Dedifferentiated amniotic fluid mesenchymal stem cell (primary cell): ENCODE data around the gene TTLL11.

Experiments used
- DNase-seq: peaks from one replicate; pipeline ENCODE4 v3.0.0-alpha.2; 2016; ENCODE audit errors: extremely low spot score

TTLL11 gene

GRCh38 chr9:121830441-121831140 is 262.5 kb downstream of the TTLL11 start:
- no peak for DNase-seq

GRCh38 chr9:121827251-121827967 is 265.7 kb downstream of the TTLL11 start:
- no peak for DNase-seq

- DNase-seq = no peak
Observed at GRCh38 chr9:121826711-121827110, 266.4 kb downstream of the TTLL11 start.

- DNase-seq = no peak
Observed at GRCh38 chr9:121825031-121825691, 267.9 kb downstream of the TTLL11 start.

- DNase-seq = no peak
Observed at GRCh38 chr9:121824651-121825030, 268.5 kb downstream of the TTLL11 start.

- DNase-seq = no peak
Observed at GRCh38 chr9:121823451-121824169, 269.5 kb downstream of the TTLL11 start.

GRCh38 chr9:121822093-121823085 is 270.7 kb downstream of the TTLL11 start:
- no peak for DNase-seq

GRCh38 chr9:121821326-121821725 is 271.8 kb downstream of the TTLL11 start:
- DNase-seq = no peak

- DNase-seq = no peak
Observed at GRCh38 chr9:121820286-121821005, 272.7 kb downstream of the TTLL11 start.

GRCh38 chr9:121819428-121820231 is 273.5 kb downstream of the TTLL11 start:
- DNase-seq = no peak

- no peak for DNase-seq
Observed at GRCh38 chr9:121818841-121819427, 274.2 kb downstream of the TTLL11 start.

- DNase-seq = no peak
Observed at GRCh38 chr9:121818016-121818661, 275.0 kb downstream of the TTLL11 start.

GRCh38 chr9:121817476-121817875 is 275.6 kb downstream of the TTLL11 start:
- DNase-seq = no peak

- no peak for DNase-seq
Observed at GRCh38 chr9:121816845-121817450, 276.2 kb downstream of the TTLL11 start.

- DNase-seq = no peak
Observed at GRCh38 chr9:121816449-121816817, 276.7 kb downstream of the TTLL11 start.

- DNase-seq = no peak
Observed at GRCh38 chr9:121815546-121816448, 277.3 kb downstream of the TTLL11 start.

GRCh38 chr9:121815084-121815483 is 278.0 kb downstream of the TTLL11 start:
- DNase-seq = no peak
